GM18861 (cell line): ENCODE results near the gene SCGB1C1.
"Not testable (repeated sequence)": the region's sequence is repeated elsewhere in the genome, so short reads cannot be mapped to it uniquely, and the experiment has no call there.

Experiments used
- ATAC-seq: cut with Tn5 transposase; IDR thresholded peaks from one replicate; pipeline ENCODE4 v1.9.1; 2021; ENCODE audit not compliant: unreplicated experiment

Gene SCGB1C1

GRCh38 chr11:192674-193128 is at the start of gene SCGB1C1:
Gene SCGB1C1 (plus strand): TSS chr11:193078. CDS start chr11:193100, 22 bp downstream.
- ATAC-seq, result not testable (repeated sequence)

GRCh38 chr11:180242-180641 is 12.6 kb upstream of the SCGB1C1 start:
- ATAC-seq, result not testable (repeated sequence)

GRCh38 chr11:189200-189783 is 3.6 kb upstream of the SCGB1C1 start:
- ATAC-seq, result not testable (repeated sequence)

- ATAC-seq, result peak; percentile 87
Measured at GRCh38 chr11:189843-190311, 3.0 kb upstream of the SCGB1C1 start.

GRCh38 chr11:190546-190945 is 2.3 kb upstream of the SCGB1C1 start:
- ATAC-seq, result not testable (repeated sequence)

- not testable (repeated sequence) for ATAC-seq
Measured at GRCh38 chr11:191490-192478, 1.1 kb upstream of the SCGB1C1 start.

- ATAC-seq, result not testable (repeated sequence)
Measured at GRCh38 chr11:193481-193880, 603 bp downstream of the SCGB1C1 start.

GRCh38 chr11:196786-197731 is 4.2 kb downstream of the SCGB1C1 start:
- no peak for ATAC-seq

GRCh38 chr11:197741-198235 is 4.9 kb downstream of the SCGB1C1 start:
- ATAC-seq, result no peak

- ATAC-seq, result no peak
Measured at GRCh38 chr11:198236-198806, 5.4 kb downstream of the SCGB1C1 start.

GRCh38 chr11:199004-199581 is 6.2 kb downstream of the SCGB1C1 start:
- ATAC-seq, result no peak

GRCh38 chr11:199782-200181 is 6.9 kb downstream of the SCGB1C1 start:
- no peak for ATAC-seq

- ATAC-seq, result no peak
Measured at GRCh38 chr11:200224-201003, 7.5 kb downstream of the SCGB1C1 start.

GRCh38 chr11:201966-202365 is 9.1 kb downstream of the SCGB1C1 start:
- ATAC-seq, result no peak

GRCh38 chr11:202490-202889 is 9.6 kb downstream of the SCGB1C1 start:
- no peak for ATAC-seq

- ATAC-seq, result no peak
Measured at GRCh38 chr11:203056-203944, 10.4 kb downstream of the SCGB1C1 start.

GRCh38 chr11:203945-204586 is 11.2 kb downstream of the SCGB1C1 start:
- ATAC-seq, result no peak
